HCT116 (cell line): ENCODE data around the gene FOXK1. TPM values are rescaled to one million over a fixed set of nuclear protein-coding genes. Genes with fewer than 3 reads are reported as not detected.

Experiments used
- ATAC-seq: fragments of 200-7000 bp; cut with Tn5 transposase; 2 replicates; pipeline ENCODE4 v1.9.1; 2020; ENCODE audit warnings: mild to moderate bottlenecking, moderate library complexity
- BruUV-seq: library from RNA; stranded (reverse); fragments of 400-500 nt; replicated peaks from 2 replicates; lab custom pipeline; 2021; lab: Mats Ljungman, UMichigan
- CTCF ChIA-PET: fragments of 300-600 bp; sonication (Branson Sonifier 250); formaldehyde crosslinking; loops from one replicate; lab custom pipeline; 2021; ENCODE audit warnings: antibody characterized with exemption; lab: Charles Lee
- POLR2A ChIA-PET: fragments of 300-600, 350-600 bp; sonication (Branson Sonifier 250); formaldehyde crosslinking; loops from one replicate; lab custom pipeline; 2021; ENCODE audit warnings: antibody characterized with exemption; lab: Charles Lee
- RAD21 ChIA-PET, 2 experiments: fragments of 300-600 bp; sonication (Branson Sonifier 250); formaldehyde crosslinking; loops; one replicate each; lab custom pipeline; 2023; ENCODE audit warnings: low total read pairs in 2 of 2; ENCODE audit not compliant: uncharacterized antibody in 2 of 2, unreplicated experiment in 2 of 2, low non-redundant PET in 1 of 2; lab: Charles Lee
- DNase-seq: peaks from one replicate; pipeline ENCODE4 v3.0.0-alpha.2; 2010; ENCODE audit warnings: low read depth, low spot score
- H2AFZ ChIP-seq: fragments of 200-600 bp; shearing (Covaris generic), sonication (generic); 2 replicates; pipeline ENCODE4 v1.6.1; 2017; ENCODE audit warnings: low read depth, mixed run types, mixed read lengths, antibody characterized with exemption, low read length; ENCODE audit not compliant: poor library complexity, severe bottlenecking
- H3K27ac ChIP-seq: 2 replicates; pipeline ENCODE4 v1.5.1; 2012; ENCODE audit warnings: low read depth, low read length
- H3K27me3 ChIP-seq: fragments of 200-600 bp; sonication (generic); 2 replicates; pipeline ENCODE4 v1.6.1; 2016; ENCODE audit warnings: mixed run types, low read length, mixed read lengths; ENCODE audit not compliant: insufficient read depth
- H3K36me3 ChIP-seq, 2 experiments: fragments of 200-500 bp in 1 of 2; fragments of 200-600 bp in 1 of 2; sonication (Bioruptor generic) in 1 of 2; sonication (generic) in 1 of 2; 2 replicates each; pipeline versions ENCODE4 v1.5.1 to v1.6.1; 2014 to 2016; ENCODE audit warnings: low read length in 2 of 2, inconsistent platforms in 1 of 2, mixed read lengths in 1 of 2, mixed run types in 1 of 2; ENCODE audit not compliant: insufficient read depth in 2 of 2, control insufficient read depth in 1 of 2
- H3K4me1 ChIP-seq, 2 experiments: fragments of 200-600 bp in 1 of 2; sonication (generic) in 1 of 2; 2 replicates each; pipeline versions ENCODE4 v1.5.1 to v1.6.1; 2012 to 2017; ENCODE audit warnings: low read length in 2 of 2, inconsistent platforms in 1 of 2, mild to moderate bottlenecking in 1 of 2, mixed read lengths in 1 of 2, mixed run types in 1 of 2, moderate library complexity in 1 of 2; ENCODE audit not compliant: insufficient read depth in 2 of 2, control insufficient read depth in 1 of 2
- H3K4me2 ChIP-seq: fragments of 200-600 bp; sonication (generic); 2 replicates; pipeline ENCODE4 v1.6.1; 2017; ENCODE audit warnings: mixed run types, low read length, mixed read lengths
- H3K4me3 ChIP-seq, 2 experiments: fragments of 200-600 bp in 1 of 2; sonication (generic) in 1 of 2; replicated peaks in 1 of 2; 2 replicates each; pipeline ENCODE4 v1.5.1; 2011 to 2016; ENCODE audit warnings: low read length in 2 of 2, control low read depth in 1 of 2, low read depth in 1 of 2, mild to moderate bottlenecking in 1 of 2, mixed read lengths in 1 of 2, mixed run types in 1 of 2
- H3K79me2 ChIP-seq: fragments of 200-600 bp; sonication (generic); 2 replicates; pipeline ENCODE4 v1.6.1; 2017; ENCODE audit warnings: mild to moderate bottlenecking, mixed run types, low read length, moderate library complexity, mixed read lengths; ENCODE audit not compliant: insufficient read depth
- H3K9ac ChIP-seq: fragments of 200-600 bp; sonication (generic); 2 replicates; pipeline ENCODE4 v1.6.1; 2016; ENCODE audit warnings: low read length, mixed read lengths
- H3K9me2 ChIP-seq: fragments of 200-600 bp; sonication (generic), shearing (Covaris generic); 2 replicates; pipeline ENCODE4 v1.6.1; 2017; ENCODE audit warnings: mixed run types, mild to moderate bottlenecking, moderate library complexity; ENCODE audit not compliant: insufficient read depth
- H3K9me3 ChIP-seq, 2 experiments: fragments of 200-500 bp in 1 of 2; fragments of 200-600 bp in 1 of 2; sonication (Bioruptor generic) in 1 of 2; sonication (generic) in 1 of 2; 2 replicates each; pipeline ENCODE4 v1.6.1; 2014 to 2017; ENCODE audit warnings: low read length in 2 of 2, mixed read lengths in 2 of 2, inconsistent platforms in 1 of 2, low read depth in 1 of 2, mild to moderate bottlenecking in 1 of 2, mixed run types in 1 of 2, moderate library complexity in 1 of 2; ENCODE audit not compliant: control insufficient read depth in 1 of 2, insufficient read depth in 1 of 2
- H4K20me1 ChIP-seq: fragments of 200-600 bp; sonication (generic), shearing (Covaris generic); 2 replicates; pipeline ENCODE4 v1.6.1; 2017; ENCODE audit warnings: mixed run types, mild to moderate bottlenecking, moderate library complexity; ENCODE audit not compliant: insufficient read depth
- CTCF ChIP-seq, 3 experiments: fragments of 200-600 bp in 1 of 3; sonication (generic) in 1 of 3; IDR thresholded peaks in 2 of 3; conservative IDR thresholded peaks in 1 of 3; 2 replicates each; pipeline ENCODE4 v1.5.1; 2012 to 2017; ENCODE audit warnings: low read depth in 2 of 3, low read length in 2 of 3, antibody characterized with exemption in 1 of 3, borderline replicate concordance in 1 of 3, control low read depth in 1 of 3, mild to moderate bottlenecking in 1 of 3, mixed read lengths in 1 of 3, mixed run types in 1 of 3, moderate library complexity in 1 of 3; ENCODE audit not compliant: insufficient read depth in 1 of 3
- ELF1 ChIP-seq: IDR thresholded peaks from 2 replicates; pipeline ENCODE4 v1.6.1; 2012; ENCODE audit warnings: low read depth, borderline replicate concordance
- FOSL1 ChIP-seq: IDR thresholded peaks from 2 replicates; pipeline ENCODE4 v1.6.1; 2012; ENCODE audit warnings: low read depth
- SIN3A ChIP-seq: IDR thresholded peaks from 2 replicates; pipeline ENCODE4 v1.6.1; 2012; ENCODE audit warnings: low read depth
- SP1 ChIP-seq: IDR thresholded peaks from 2 replicates; pipeline ENCODE4 v1.6.1; 2012; ENCODE audit warnings: low read depth
- ZBTB33 ChIP-seq: IDR thresholded peaks from 2 replicates; pipeline ENCODE4 v1.6.1; 2011; ENCODE audit warnings: mild to moderate bottlenecking, low read length, moderate library complexity; ENCODE audit not compliant: insufficient replicate concordance; ENCODE audit errors: extremely low read depth
- intact Hi-C: fragments of 100-400 bp; cut with micrococcal nuclease; formaldehyde crosslinking; loops from 2 replicates; pipeline ENCODE4 v1.10.0; 2022
- total RNA-seq: library from RNA; stranded (reverse); gene quantifications from one replicate; pipeline ENCODE4 v1.2.1, GENCODE V29; 2021; ENCODE audit not compliant: unreplicated experiment
- TF ChIP-seq, protein P1 (sequence below): IDR thresholded peaks from 2 replicates; pipeline ENCODE4 v1.6.1; 2012

FOXK1 gene
- total RNA-seq, 1 experiment from 2014 or later: 60.5 TPM

GRCh38 chr7:4809091-4809591 lies 127.0 kb downstream of the FOXK1 start (continued):
- no peak for TF ChIP-seq ZBTB33
- TF ChIP-seq SIN3A: no peak
- no peak for TF ChIP-seq SP1
- TF ChIP-seq CTCF (IDR thresholded peaks at IDR 0.05 in 2 of 3, conservative IDR thresholded peaks at IDR 0.05 in 1 of 3; ENCODE audit: borderline replicate concordance in 1 of 3, insufficient read depth in 1 of 3, low read depth in 2 of 3, low read length in 2 of 3): no peak
- TF ChIP-seq, protein P1, sequence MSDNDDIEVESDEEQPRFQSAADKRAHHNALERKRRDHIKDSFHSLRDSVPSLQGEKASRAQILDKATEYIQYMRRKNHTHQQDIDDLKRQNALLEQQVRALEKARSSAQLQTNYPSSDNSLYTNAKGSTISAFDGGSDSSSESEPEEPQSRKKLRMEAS: no peak

GRCh38 chr7:4809666-4810065 lies 127.6 kb downstream of the FOXK1 start:
- H3K36me3 ChIP-seq: no peaks in the 10 kb centered on the region
- no peak overlapping the region for H3K4me3 ChIP-seq
- CTCF ChIA-PET: no interaction called here
- no TSS peak for BruUV-seq
- H3K9ac ChIP-seq: no peak overlapping the region
- no peaks in the 10 kb centered on the region for H3K4me1 ChIP-seq
- ATAC-seq (no peak), DNase-seq (no peak)
- TF ChIP-seq ZBTB33: no peak
- no peak for TF ChIP-seq ELF1
- TF ChIP-seq FOSL1: no peak
- TF ChIP-seq, all 23 proteins: peak for 0
- Histone ChIP-seq H2AFZ (no peak overlapping the region), H4K20me1 (no peaks in the 10 kb centered on the region), H3K27ac (no peak overlapping the region), H3K9me3 (no peaks in the 10 kb centered on the region), H3K27me3 (no peaks in the 10 kb centered on the region), H3K4me2 (no peak overlapping the region), H3K79me2 (no peaks in the 10 kb centered on the region), H3K9me2 (no peaks in the 10 kb centered on the region)
- RAD21 ChIA-PET: no interaction called here
- POLR2A ChIA-PET: no interaction called here
- intact Hi-C loops: no loop called here
